ENCODE measurements around the gene AGK. TPM values are rescaled to one million over a fixed set of nuclear protein-coding genes. Genes with fewer than 3 reads are reported as not detected.

Gene AGK
- total RNA-seq, 2 donors from 2014 or later, result 19.6 to 21.1 TPM

DNA sequence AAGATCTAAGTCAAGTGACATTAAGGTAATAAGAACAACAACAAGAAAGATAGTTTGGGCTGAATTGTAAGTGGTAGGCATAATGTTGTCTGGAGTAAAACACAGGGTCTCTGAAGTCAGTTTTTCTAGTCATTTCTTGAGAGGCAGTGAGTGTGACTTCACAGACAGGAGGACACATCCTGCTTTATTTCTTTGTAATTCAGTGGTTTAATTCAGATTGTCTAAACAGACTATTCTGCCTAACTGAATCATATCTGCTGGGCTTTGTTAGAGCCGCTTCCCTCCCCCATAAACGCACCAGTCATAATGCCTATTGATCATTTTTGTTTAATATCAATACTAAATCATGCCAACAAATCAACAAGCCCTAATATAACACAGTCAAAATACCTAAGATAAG is 46.8 kb downstream of the AGK start:
- H3K9ac ChIP-seq (ENCODE audit: low read depth in 2 of 2, low read length in 2 of 2), result no peak overlapping the region
- no peaks in the 10 kb centered on the region for H3K36me3 ChIP-seq
- no peak overlapping the region for H3K4me3 ChIP-seq
- intact Hi-C loops (cut with DNase I), result no loop called here
- DNase-seq, result no peak
- H3K27me3 ChIP-seq, result no peaks in the 10 kb centered on the region
- TF ChIP-seq, protein P1, sequence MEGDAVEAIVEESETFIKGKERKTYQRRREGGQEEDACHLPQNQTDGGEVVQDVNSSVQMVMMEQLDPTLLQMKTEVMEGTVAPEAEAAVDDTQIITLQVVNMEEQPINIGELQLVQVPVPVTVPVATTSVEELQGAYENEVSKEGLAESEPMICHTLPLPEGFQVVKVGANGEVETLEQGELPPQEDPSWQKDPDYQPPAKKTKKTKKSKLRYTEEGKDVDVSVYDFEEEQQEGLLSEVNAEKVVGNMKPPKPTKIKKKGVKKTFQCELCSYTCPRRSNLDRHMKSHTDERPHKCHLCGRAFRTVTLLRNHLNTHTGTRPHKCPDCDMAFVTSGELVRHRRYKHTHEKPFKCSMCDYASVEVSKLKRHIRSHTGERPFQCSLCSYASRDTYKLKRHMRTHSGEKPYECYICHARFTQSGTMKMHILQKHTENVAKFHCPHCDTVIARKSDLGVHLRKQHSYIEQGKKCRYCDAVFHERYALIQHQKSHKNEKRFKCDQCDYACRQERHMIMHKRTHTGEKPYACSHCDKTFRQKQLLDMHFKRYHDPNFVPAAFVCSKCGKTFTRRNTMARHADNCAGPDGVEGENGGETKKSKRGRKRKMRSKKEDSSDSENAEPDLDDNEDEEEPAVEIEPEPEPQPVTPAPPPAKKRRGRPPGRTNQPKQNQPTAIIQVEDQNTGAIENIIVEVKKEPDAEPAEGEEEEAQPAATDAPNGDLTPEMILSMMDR (IDR thresholded peaks at IDR 0.05), result no peak
- no peaks in the 10 kb centered on the region for H3K4me1 ChIP-seq
- H3K9me3 ChIP-seq, result no peaks in the 10 kb centered on the region
- H3K27ac ChIP-seq, result no peak overlapping the region

DNA sequence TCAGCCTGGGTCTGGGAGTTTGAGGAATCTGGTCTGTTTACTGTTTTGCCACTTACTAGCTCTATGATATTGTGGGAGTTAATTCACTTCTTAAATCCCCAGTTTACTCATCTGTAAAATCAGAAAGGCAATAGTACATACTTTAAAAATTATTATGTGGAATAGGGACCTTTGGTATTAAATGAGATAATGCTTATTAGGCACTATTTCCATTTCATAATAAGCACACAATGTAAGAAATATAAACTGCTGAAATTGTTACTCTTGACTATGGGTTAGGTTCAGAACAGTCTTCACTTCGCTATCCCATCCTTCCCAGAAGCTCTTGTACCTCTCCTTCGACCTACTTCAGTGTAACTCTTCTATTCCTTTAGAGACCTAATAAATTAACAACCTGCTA is 47.2 kb downstream of the AGK start:
- Histone ChIP-seq H3K27ac (no peak overlapping the region), H3K9me3 (no peaks in the 10 kb centered on the region), H3K4me3 (no peak overlapping the region), H3K9ac (ENCODE audit: low read depth in 2 of 2, low read length in 2 of 2) (no peak overlapping the region), H3K4me1 (no peaks in the 10 kb centered on the region), H3K27me3 (no peaks in the 10 kb centered on the region), H3K36me3 (no peaks in the 10 kb centered on the region)
- intact Hi-C loops (cut with DNase I), result no loop called here
- TF ChIP-seq, protein P1 (IDR thresholded peaks at IDR 0.05), result no peak
- DNase-seq, result no peak

DNA sequence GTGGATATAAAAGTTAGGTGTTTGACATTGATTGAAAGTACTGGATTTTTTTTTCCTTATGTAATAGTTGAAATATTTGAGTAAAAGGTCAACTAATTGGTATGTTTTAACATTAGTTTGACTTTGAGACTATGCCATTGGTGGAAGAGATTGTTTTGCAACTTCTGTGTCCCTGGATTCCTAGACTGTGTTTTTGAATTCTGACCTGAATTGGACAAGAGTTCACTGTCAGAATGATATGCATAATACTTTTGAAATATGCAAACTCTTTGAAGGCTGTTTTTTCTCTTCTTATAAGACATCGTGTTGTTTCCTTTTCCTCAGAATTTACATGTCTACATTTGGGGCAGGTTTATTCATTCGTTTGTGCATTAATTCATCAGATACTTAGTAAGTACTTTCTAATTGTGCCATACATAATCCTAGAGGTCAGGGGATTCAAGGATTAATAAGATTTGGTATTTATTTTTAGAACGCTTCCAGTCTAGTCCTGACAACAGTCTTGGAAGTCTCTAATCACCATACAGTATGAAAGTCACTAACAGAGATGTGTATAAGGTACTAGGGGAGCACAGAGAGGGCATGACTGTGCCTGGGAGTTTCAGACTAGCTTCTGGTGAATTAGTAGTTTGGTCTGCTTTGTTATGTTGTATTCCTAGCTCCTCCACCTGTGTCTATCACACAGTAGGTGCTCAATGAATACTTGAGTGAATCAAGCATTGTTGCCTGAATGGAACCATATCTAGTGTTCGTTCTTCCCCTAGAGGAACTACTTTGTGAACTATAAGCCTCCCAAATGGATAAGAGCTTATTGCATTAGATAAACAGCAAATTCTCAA is 49.2 kb downstream of the AGK start:
- no peak for DNase-seq
- Histone ChIP-seq H3K27ac (no peak overlapping the region), H3K9me3 (no peaks in the 10 kb centered on the region), H3K4me3 (no peak overlapping the region), H3K4me1 (no peaks in the 10 kb centered on the region), H3K9ac (ENCODE audit: low read depth in 2 of 2, low read length in 2 of 2) (no peak overlapping the region), H3K27me3 (no peaks in the 10 kb centered on the region), H3K36me3 (no peaks in the 10 kb centered on the region)
- intact Hi-C loops (cut with DNase I), result no loop called here
- TF ChIP-seq, protein P1 (IDR thresholded peaks at IDR 0.05), result no peak

DNA sequence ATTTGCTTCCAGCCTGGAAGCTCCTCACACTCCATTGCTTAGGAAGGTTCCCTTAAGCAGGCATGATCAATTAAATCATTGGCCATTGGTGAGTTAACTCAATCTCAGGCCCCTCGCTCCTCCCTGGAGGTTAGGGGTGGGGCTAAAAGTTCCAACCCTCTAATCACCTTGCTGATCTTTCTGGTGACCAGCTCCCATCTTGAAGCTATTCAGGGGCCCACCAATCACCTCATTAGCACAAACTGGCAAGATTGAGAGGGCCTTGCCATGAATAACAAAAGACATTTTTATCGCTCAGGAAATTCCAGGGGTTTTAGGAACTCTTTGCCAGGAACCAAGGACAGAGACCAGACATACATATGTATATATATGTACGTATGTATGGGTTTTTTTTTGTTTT is 58.4 kb downstream of the AGK start:
- Histone ChIP-seq H3K27ac (no peak overlapping the region), H3K9me3 (no peaks in the 10 kb centered on the region), H3K4me1 (no peaks in the 10 kb centered on the region), H3K27me3 (no peaks in the 10 kb centered on the region), H3K9ac (ENCODE audit: low read depth in 2 of 2, low read length in 2 of 2) (no peak overlapping the region), H3K4me3 (no peak overlapping the region), H3K36me3 (no peaks in the 10 kb centered on the region)
- TF ChIP-seq, protein P1 (IDR thresholded peaks at IDR 0.05), result no peak
- no peak for DNase-seq
- intact Hi-C loops (cut with DNase I), result no loop called here

DNA sequence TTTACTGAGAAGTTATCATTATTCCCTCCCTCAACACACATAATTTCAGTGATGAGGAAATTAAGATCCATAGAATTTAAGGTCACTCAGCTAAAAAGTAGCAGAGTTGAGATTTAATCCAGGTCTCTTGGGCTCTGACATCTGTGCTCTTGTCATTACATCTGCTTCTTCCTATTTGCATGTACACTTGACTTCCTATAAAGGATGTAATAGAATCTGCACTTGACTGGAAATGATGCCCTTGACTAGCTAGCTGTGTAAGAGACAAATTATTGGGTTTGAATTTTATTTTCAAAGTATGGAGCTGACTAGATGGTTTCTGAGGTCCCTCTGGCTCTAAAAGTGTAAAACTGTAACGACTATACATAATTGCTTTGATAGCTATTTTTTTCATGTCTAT is 59.5 kb downstream of the AGK start:
- intact Hi-C loops (cut with DNase I), result no loop called here
- no peak for DNase-seq
- Histone ChIP-seq H3K36me3 (no peaks in the 10 kb centered on the region), H3K9ac (ENCODE audit: low read depth in 2 of 2, low read length in 2 of 2) (no peak overlapping the region), H3K4me1 (no peaks in the 10 kb centered on the region), H3K9me3 (no peaks in the 10 kb centered on the region), H3K27ac (no peak overlapping the region), H3K27me3 (no peaks in the 10 kb centered on the region), H3K4me3 (no peak overlapping the region)
- TF ChIP-seq, protein P1 (IDR thresholded peaks at IDR 0.05), result no peak

All from colonic mucosa (tissue), 4 donors.